WTC11 (cell line): Measurements from ENCODE around the gene MST1R. TPM values are rescaled to one million over a fixed set of nuclear protein-coding genes. Genes with fewer than 3 reads are reported as not detected.

Experiments used
- ATAC-seq: fragments of 200-7000 bp; cut with Tn5 transposase; 2 replicates; pipeline ENCODE4 v1.10.0; 2021; ENCODE audit warnings: mild to moderate bottlenecking, moderate library complexity
- CTCF ChIA-PET: fragments of 300-600 bp; sonication (Branson Sonifier 250); formaldehyde crosslinking; loops from one replicate; lab custom pipeline; 2021; ENCODE audit warnings: antibody characterized with exemption; lab: Charles Lee
- POLR2A ChIA-PET: fragments of 350-600 bp; sonication (Branson Sonifier 250); formaldehyde crosslinking; loops from one replicate; lab custom pipeline; 2021; ENCODE audit warnings: antibody characterized with exemption; lab: Charles Lee
- DNase-seq: peaks from one replicate; pipeline ENCODE4 v3.0.0; 2021; ENCODE audit warnings: low spot score
- H3K27ac Mint-ChIP-seq: 2 replicates; pipeline ENCODE4 v1.8.0; 2021; ENCODE audit warnings: mixed read lengths
- H3K27me3 Mint-ChIP-seq: 2 replicates; pipeline ENCODE4 v1.8.0; 2021; ENCODE audit warnings: low read depth, mild to moderate bottlenecking, moderate library complexity, mixed read lengths
- H3K36me3 Mint-ChIP-seq: 2 replicates; pipeline ENCODE4 v1.8.0; 2021; ENCODE audit warnings: mixed read lengths
- H3K4me1 Mint-ChIP-seq: 2 replicates; pipeline ENCODE4 v1.8.0; 2022; ENCODE audit warnings: mixed read lengths
- H3K4me3 Mint-ChIP-seq: 2 replicates; pipeline ENCODE4 v1.8.0; 2021; ENCODE audit warnings: mild to moderate bottlenecking, moderate library complexity, mixed read lengths
- H3K9me3 Mint-ChIP-seq: 2 replicates; pipeline ENCODE4 v1.8.0; 2021; ENCODE audit warnings: mixed read lengths
- ATF2 ChIP-seq: sonication (generic); formaldehyde crosslinking; IDR thresholded peaks from 2 replicates; pipeline ENCODE4 v1.8.1; 2022; ENCODE audit warnings: low read depth, missing genetic modification reagents, borderline replicate concordance
- ETV6 ChIP-seq: sonication (generic); formaldehyde crosslinking; IDR thresholded peaks from 2 replicates; pipeline ENCODE4 v1.8.1; 2022; ENCODE audit warnings: mild to moderate bottlenecking, missing genetic modification reagents
- FOXP1 ChIP-seq: sonication (generic); formaldehyde crosslinking; IDR thresholded peaks from 2 replicates; pipeline ENCODE4 v1.8.0; 2022; ENCODE audit warnings: missing genetic modification reagents, mild to moderate bottlenecking, moderate library complexity, borderline replicate concordance
- HMGA2 ChIP-seq: fragments of 250-450 bp; sonication (Bioruptor Pico); IDR thresholded peaks from 2 replicates; pipeline ENCODE4 v1.4.0; 2021; ENCODE audit warnings: mild to moderate bottlenecking, moderate library complexity
- JUN ChIP-seq: sonication (generic); formaldehyde crosslinking; IDR thresholded peaks from 2 replicates; pipeline ENCODE4 v1.8.0; 2023; ENCODE audit warnings: mild to moderate bottlenecking, missing genetic modification reagents
- MYBL2 ChIP-seq: sonication (generic); formaldehyde crosslinking; IDR thresholded peaks from 2 replicates; pipeline ENCODE4 v1.8.1; 2023; ENCODE audit warnings: mild to moderate bottlenecking, moderate library complexity, missing genetic modification reagents
- RORB ChIP-seq: fragments of 250-450 bp; sonication (Bioruptor Pico); IDR thresholded peaks from 2 replicates; pipeline ENCODE4 v1.9.0; 2021; ENCODE audit warnings: mild to moderate bottlenecking
- TCF7 ChIP-seq: sonication (generic); formaldehyde crosslinking; IDR thresholded peaks from 2 replicates; pipeline ENCODE4 v1.8.0; 2022; ENCODE audit warnings: mild to moderate bottlenecking, low read depth, missing genetic modification reagents, moderate library complexity
- ZNF671 ChIP-seq: fragments of 250-450 bp; sonication (Bioruptor Pico); IDR thresholded peaks from 2 replicates; pipeline ENCODE4 v1.8.0; 2021; ENCODE audit warnings: mild to moderate bottlenecking
- total RNA-seq: library from RNA; stranded (reverse); gene quantifications from 3 replicates; pipeline ENCODE4 v1.2.3, GENCODE V29; 2021
- TF ChIP-seq, protein P1 (sequence below): sonication (generic); formaldehyde crosslinking; IDR thresholded peaks from 2 replicates; pipeline ENCODE4 v1.8.0; 2023; ENCODE audit warnings: mild to moderate bottlenecking, missing genetic modification reagents
- TF ChIP-seq, protein P2 (sequence below): fragments of 250-450 bp; sonication (Bioruptor Pico); IDR thresholded peaks from 2 replicates; pipeline ENCODE4 v1.9.0; 2021; ENCODE audit warnings: mild to moderate bottlenecking, borderline replicate concordance
- TF ChIP-seq, protein P3 (sequence below): sonication (generic); formaldehyde crosslinking; conservative IDR thresholded peaks from 2 replicates; pipeline ENCODE4 v1.8.1; 2023; ENCODE audit warnings: mild to moderate bottlenecking, low read depth, missing genetic modification reagents, moderate library complexity
- TF ChIP-seq, protein P4 (sequence below): sonication (generic); formaldehyde crosslinking; IDR thresholded peaks from 2 replicates; pipeline ENCODE4 v1.8.0; 2023; ENCODE audit warnings: missing genetic modification reagents
- TF ChIP-seq, protein P5 (sequence below): sonication (generic); formaldehyde crosslinking; IDR thresholded peaks from 2 replicates; pipeline ENCODE4 v1.8.1; 2023; ENCODE audit warnings: mild to moderate bottlenecking, missing genetic modification reagents
- TF ChIP-seq, protein P6 (sequence below): sonication (generic); formaldehyde crosslinking; IDR thresholded peaks from 2 replicates; pipeline ENCODE4 v1.8.1; 2023; ENCODE audit warnings: mild to moderate bottlenecking, missing genetic modification reagents, borderline replicate concordance
- TF ChIP-seq, protein P7 (sequence below): sonication (generic); formaldehyde crosslinking; IDR thresholded peaks from 2 replicates; pipeline ENCODE4 v1.8.1; 2023; ENCODE audit warnings: mild to moderate bottlenecking, moderate library complexity, missing genetic modification reagents

Gene MST1R
- total RNA-seq, 1 experiment from 2014 or later, result 6.2 TPM

DNA sequence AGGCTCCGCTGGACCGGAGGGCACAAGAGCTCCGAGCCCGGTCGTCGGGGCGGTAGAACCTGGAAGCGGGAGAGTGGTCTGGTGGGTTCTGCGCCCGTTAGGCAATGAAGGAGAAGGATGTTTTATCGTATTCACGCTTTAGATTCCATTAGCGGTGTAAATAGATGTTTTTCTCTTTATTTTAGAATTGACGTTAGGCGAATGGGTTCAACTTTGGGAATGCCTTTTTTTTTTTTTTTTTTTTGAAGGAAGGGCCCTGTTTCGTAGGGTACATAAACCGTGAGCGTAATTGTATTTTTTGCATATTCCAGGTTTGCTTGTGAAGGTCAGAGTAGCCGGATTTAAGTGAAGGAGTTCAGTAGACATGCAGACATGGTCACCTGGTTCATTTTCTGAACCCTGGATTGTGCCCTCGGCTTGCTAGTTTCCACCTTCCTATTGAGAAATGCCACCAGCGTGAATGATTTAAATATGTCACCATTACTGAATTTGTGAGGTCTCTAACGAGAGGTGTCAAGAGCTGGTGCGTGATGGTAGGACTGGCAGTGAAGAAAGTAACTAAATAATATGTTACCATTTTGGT lies 37.1 kb upstream of the MST1R start:
- ChIA-PET CTCF (interaction anchor here (0.9 to 2.4 kb wide), 9 partner anchors 11 to 269 kb away, joined by 3 to 42 read pairs (median 3); partner anchors contain the start of gene MON1A), POLR2A (interaction anchor here (1.1 to 2.5 kb wide), 4 partner anchors 11 to 59 kb away, joined by 3 to 31 read pairs (median 3); partner anchors contain the start of gene MON1A)
- no peak for ATAC-seq
- no peak for DNase-seq
- Mint-ChIP-seq H3K4me1 (peaks cover 8% of the 10 kb centered on the region), H3K27ac (peak overlapping the region; percentile 96), H3K27me3 (no peaks in the 10 kb centered on the region; the same call in 1 of the 2 replicates), H3K9me3 (peaks cover 6% of the 10 kb centered on the region; the same call in 1 of the 2 replicates), H3K4me3 (peak overlapping the region; percentile 98), H3K36me3 (peaks cover 12% of the 10 kb centered on the region)
- TF ChIP-seq, protein P1, sequence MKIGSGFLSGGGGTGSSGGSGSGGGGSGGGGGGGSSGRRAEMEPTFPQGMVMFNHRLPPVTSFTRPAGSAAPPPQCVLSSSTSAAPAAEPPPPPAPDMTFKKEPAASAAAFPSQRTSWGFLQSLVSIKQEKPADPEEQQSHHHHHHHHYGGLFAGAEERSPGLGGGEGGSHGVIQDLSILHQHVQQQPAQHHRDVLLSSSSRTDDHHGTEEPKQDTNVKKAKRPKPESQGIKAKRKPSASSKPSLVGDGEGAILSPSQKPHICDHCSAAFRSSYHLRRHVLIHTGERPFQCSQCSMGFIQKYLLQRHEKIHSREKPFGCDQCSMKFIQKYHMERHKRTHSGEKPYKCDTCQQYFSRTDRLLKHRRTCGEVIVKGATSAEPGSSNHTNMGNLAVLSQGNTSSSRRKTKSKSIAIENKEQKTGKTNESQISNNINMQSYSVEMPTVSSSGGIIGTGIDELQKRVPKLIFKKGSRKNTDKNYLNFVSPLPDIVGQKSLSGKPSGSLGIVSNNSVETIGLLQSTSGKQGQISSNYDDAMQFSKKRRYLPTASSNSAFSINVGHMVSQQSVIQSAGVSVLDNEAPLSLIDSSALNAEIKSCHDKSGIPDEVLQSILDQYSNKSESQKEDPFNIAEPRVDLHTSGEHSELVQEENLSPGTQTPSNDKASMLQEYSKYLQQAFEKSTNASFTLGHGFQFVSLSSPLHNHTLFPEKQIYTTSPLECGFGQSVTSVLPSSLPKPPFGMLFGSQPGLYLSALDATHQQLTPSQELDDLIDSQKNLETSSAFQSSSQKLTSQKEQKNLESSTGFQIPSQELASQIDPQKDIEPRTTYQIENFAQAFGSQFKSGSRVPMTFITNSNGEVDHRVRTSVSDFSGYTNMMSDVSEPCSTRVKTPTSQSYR (CRISPR knock-in tag), result no peak
- TF ChIP-seq JUN, result no peak
- no peak for TF ChIP-seq RORB (CRISPR knock-in tag)
- TF ChIP-seq, protein P2, sequence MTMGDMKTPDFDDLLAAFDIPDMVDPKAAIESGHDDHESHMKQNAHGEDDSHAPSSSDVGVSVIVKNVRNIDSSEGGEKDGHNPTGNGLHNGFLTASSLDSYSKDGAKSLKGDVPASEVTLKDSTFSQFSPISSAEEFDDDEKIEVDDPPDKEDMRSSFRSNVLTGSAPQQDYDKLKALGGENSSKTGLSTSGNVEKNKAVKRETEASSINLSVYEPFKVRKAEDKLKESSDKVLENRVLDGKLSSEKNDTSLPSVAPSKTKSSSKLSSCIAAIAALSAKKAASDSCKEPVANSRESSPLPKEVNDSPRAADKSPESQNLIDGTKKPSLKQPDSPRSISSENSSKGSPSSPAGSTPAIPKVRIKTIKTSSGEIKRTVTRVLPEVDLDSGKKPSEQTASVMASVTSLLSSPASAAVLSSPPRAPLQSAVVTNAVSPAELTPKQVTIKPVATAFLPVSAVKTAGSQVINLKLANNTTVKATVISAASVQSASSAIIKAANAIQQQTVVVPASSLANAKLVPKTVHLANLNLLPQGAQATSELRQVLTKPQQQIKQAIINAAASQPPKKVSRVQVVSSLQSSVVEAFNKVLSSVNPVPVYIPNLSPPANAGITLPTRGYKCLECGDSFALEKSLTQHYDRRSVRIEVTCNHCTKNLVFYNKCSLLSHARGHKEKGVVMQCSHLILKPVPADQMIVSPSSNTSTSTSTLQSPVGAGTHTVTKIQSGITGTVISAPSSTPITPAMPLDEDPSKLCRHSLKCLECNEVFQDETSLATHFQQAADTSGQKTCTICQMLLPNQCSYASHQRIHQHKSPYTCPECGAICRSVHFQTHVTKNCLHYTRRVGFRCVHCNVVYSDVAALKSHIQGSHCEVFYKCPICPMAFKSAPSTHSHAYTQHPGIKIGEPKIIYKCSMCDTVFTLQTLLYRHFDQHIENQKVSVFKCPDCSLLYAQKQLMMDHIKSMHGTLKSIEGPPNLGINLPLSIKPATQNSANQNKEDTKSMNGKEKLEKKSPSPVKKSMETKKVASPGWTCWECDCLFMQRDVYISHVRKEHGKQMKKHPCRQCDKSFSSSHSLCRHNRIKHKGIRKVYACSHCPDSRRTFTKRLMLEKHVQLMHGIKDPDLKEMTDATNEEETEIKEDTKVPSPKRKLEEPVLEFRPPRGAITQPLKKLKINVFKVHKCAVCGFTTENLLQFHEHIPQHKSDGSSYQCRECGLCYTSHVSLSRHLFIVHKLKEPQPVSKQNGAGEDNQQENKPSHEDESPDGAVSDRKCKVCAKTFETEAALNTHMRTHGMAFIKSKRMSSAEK (CRISPR knock-in tag), result no peak
- TF ChIP-seq, protein P3, sequence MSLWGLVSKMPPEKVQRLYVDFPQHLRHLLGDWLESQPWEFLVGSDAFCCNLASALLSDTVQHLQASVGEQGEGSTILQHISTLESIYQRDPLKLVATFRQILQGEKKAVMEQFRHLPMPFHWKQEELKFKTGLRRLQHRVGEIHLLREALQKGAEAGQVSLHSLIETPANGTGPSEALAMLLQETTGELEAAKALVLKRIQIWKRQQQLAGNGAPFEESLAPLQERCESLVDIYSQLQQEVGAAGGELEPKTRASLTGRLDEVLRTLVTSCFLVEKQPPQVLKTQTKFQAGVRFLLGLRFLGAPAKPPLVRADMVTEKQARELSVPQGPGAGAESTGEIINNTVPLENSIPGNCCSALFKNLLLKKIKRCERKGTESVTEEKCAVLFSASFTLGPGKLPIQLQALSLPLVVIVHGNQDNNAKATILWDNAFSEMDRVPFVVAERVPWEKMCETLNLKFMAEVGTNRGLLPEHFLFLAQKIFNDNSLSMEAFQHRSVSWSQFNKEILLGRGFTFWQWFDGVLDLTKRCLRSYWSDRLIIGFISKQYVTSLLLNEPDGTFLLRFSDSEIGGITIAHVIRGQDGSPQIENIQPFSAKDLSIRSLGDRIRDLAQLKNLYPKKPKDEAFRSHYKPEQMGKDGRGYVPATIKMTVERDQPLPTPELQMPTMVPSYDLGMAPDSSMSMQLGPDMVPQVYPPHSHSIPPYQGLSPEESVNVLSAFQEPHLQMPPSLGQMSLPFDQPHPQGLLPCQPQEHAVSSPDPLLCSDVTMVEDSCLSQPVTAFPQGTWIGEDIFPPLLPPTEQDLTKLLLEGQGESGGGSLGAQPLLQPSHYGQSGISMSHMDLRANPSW, result no peak
- TF ChIP-seq, protein P4, sequence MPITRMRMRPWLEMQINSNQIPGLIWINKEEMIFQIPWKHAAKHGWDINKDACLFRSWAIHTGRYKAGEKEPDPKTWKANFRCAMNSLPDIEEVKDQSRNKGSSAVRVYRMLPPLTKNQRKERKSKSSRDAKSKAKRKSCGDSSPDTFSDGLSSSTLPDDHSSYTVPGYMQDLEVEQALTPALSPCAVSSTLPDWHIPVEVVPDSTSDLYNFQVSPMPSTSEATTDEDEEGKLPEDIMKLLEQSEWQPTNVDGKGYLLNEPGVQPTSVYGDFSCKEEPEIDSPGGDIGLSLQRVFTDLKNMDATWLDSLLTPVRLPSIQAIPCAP (CRISPR knock-in tag), result no peak
- TF ChIP-seq TCF7, result no peak
- no peak for TF ChIP-seq MYBL2 (CRISPR knock-in tag)
- TF ChIP-seq ATF2, result no peak
- no peak for TF ChIP-seq FOXP1 (CRISPR knock-in tag)
- TF ChIP-seq, protein P5, sequence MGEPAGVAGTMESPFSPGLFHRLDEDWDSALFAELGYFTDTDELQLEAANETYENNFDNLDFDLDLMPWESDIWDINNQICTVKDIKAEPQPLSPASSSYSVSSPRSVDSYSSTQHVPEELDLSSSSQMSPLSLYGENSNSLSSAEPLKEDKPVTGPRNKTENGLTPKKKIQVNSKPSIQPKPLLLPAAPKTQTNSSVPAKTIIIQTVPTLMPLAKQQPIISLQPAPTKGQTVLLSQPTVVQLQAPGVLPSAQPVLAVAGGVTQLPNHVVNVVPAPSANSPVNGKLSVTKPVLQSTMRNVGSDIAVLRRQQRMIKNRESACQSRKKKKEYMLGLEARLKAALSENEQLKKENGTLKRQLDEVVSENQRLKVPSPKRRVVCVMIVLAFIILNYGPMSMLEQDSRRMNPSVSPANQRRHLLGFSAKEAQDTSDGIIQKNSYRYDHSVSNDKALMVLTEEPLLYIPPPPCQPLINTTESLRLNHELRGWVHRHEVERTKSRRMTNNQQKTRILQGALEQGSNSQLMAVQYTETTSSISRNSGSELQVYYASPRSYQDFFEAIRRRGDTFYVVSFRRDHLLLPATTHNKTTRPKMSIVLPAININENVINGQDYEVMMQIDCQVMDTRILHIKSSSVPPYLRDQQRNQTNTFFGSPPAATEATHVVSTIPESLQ (CRISPR knock-in tag), result no peak
- TF ChIP-seq, protein P6, sequence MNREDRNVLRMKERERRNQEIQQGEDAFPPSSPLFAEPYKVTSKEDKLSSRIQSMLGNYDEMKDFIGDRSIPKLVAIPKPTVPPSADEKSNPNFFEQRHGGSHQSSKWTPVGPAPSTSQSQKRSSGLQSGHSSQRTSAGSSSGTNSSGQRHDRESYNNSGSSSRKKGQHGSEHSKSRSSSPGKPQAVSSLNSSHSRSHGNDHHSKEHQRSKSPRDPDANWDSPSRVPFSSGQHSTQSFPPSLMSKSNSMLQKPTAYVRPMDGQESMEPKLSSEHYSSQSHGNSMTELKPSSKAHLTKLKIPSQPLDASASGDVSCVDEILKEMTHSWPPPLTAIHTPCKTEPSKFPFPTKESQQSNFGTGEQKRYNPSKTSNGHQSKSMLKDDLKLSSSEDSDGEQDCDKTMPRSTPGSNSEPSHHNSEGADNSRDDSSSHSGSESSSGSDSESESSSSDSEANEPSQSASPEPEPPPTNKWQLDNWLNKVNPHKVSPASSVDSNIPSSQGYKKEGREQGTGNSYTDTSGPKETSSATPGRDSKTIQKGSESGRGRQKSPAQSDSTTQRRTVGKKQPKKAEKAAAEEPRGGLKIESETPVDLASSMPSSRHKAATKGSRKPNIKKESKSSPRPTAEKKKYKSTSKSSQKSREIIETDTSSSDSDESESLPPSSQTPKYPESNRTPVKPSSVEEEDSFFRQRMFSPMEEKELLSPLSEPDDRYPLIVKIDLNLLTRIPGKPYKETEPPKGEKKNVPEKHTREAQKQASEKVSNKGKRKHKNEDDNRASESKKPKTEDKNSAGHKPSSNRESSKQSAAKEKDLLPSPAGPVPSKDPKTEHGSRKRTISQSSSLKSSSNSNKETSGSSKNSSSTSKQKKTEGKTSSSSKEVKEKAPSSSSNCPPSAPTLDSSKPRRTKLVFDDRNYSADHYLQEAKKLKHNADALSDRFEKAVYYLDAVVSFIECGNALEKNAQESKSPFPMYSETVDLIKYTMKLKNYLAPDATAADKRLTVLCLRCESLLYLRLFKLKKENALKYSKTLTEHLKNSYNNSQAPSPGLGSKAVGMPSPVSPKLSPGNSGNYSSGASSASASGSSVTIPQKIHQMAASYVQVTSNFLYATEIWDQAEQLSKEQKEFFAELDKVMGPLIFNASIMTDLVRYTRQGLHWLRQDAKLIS (CRISPR knock-in tag), result no peak
- no peak for TF ChIP-seq ETV6 (CRISPR knock-in tag)
- no peak for TF ChIP-seq ZNF671 (CRISPR knock-in tag)
- TF ChIP-seq HMGA2 (CRISPR knock-in tag), result no peak
- TF ChIP-seq, protein P7, sequence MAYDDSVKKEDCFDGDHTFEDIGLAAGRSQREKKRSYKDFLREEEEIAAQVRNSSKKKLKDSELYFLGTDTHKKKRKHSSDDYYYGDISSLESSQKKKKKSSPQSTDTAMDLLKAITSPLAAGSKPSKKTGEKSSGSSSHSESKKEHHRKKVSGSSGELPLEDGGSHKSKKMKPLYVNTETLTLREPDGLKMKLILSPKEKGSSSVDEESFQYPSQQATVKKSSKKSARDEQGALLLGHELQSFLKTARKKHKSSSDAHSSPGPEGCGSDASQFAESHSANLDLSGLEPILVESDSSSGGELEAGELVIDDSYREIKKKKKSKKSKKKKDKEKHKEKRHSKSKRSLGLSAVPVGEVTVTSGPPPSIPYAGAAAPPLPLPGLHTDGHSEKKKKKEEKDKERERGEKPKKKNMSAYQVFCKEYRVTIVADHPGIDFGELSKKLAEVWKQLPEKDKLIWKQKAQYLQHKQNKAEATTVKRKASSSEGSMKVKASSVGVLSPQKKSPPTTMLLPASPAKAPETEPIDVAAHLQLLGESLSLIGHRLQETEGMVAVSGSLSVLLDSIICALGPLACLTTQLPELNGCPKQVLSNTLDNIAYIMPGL, result no peak
